DMS114 treated with DMSO at 0.1 percent for 48 hours (cell line): ENCODE data around the gene UXS1.
"Not testable (repeated sequence)": the region's sequence is repeated elsewhere in the genome, so short reads cannot be mapped to it uniquely, and the experiment has no call there.

Source experiments
- DNase-seq: peaks from one replicate; lab custom pipeline; 2025; ENCODE audit not compliant: unreplicated experiment; lab: John Stamatoyannopoulos, UW

The UXS1 gene

GRCh38 chr2:106137731-106138521 is 56.2 kb downstream of the UXS1 start:
- no peak for DNase-seq

- not testable (repeated sequence) for DNase-seq
Observed at GRCh38 chr2:106131192-106131591, 62.9 kb downstream of the UXS1 start.

- DNase-seq, result no peak
Observed at GRCh38 chr2:106130251-106130998, 63.7 kb downstream of the UXS1 start.

GRCh38 chr2:106129592-106129991 is 64.5 kb downstream of the UXS1 start:
- no peak for DNase-seq

GRCh38 chr2:106129150-106129549 is 65.0 kb downstream of the UXS1 start:
- no peak for DNase-seq

GRCh38 chr2:106127776-106128268 is 66.3 kb downstream of the UXS1 start:
- no peak for DNase-seq

GRCh38 chr2:106127282-106127771 is 66.8 kb downstream of the UXS1 start:
- no peak for DNase-seq

GRCh38 chr2:106126705-106127281 is 67.3 kb downstream of the UXS1 start:
- DNase-seq, result no peak

GRCh38 chr2:106126295-106126694 is 67.8 kb downstream of the UXS1 start:
- no peak for DNase-seq

GRCh38 chr2:106124905-106125549 is 69.1 kb downstream of the UXS1 start:
- no peak for DNase-seq

- no peak for DNase-seq
Observed at GRCh38 chr2:106124106-106124756, 69.9 kb downstream of the UXS1 start.

GRCh38 chr2:106122157-106122556 is 71.9 kb downstream of the UXS1 start:
- DNase-seq, result no peak

- no peak for DNase-seq
Observed at GRCh38 chr2:106120432-106120831, 73.7 kb downstream of the UXS1 start.

- DNase-seq, result no peak
Observed at GRCh38 chr2:106119074-106119473, 75.0 kb downstream of the UXS1 start.

GRCh38 chr2:106117882-106118684 is 76.0 kb downstream of the UXS1 start:
- DNase-seq, result no peak

- DNase-seq, result no peak
Observed at GRCh38 chr2:106117347-106117746, 76.8 kb downstream of the UXS1 start.

GRCh38 chr2:106116248-106116647 is 77.9 kb downstream of the UXS1 start:
- no peak for DNase-seq

GRCh38 chr2:106115665-106116064 is 78.4 kb downstream of the UXS1 start:
- no peak for DNase-seq

- no peak for DNase-seq
Observed at GRCh38 chr2:106115250-106115649, 78.9 kb downstream of the UXS1 start.

GRCh38 chr2:106114166-106114565 is 79.9 kb downstream of the UXS1 start:
- no peak for DNase-seq
